ENCODE results near the gene PADI2.

Gene PADI2

GRCh38 chr1:17046334-17046657 lies 73.0 kb downstream of the PADI2 start:
- TF ChIP-seq CTCF (IDR thresholded peaks at IDR 0.05; ENCODE audit: insufficient read depth, low read depth, low read length, missing control alignments), result no peak

GRCh38 chr1:17045634-17046333 lies 73.5 kb downstream of the PADI2 start:
- TF ChIP-seq CTCF (IDR thresholded peaks at IDR 0.05; ENCODE audit: insufficient read depth, low read depth, low read length, missing control alignments), result peak; percentile 53
- DNase-seq (ENCODE audit: low read depth), result peak; percentile 52
- no peak overlapping the region for H3K4me3 ChIP-seq (ENCODE audit: low read depth, low read length)

More at GRCh38 chr1:17046334-17046657, 73.0 kb downstream of the PADI2 start:
- no peak for DNase-seq (ENCODE audit: low read depth)
- H3K4me3 ChIP-seq (ENCODE audit: low read depth, low read length), result no peak overlapping the region

- DNase-seq (ENCODE audit: low read depth), result no peak
- H3K4me3 ChIP-seq (ENCODE audit: low read depth, low read length), result no peak overlapping the region
- no peak for TF ChIP-seq CTCF (IDR thresholded peaks at IDR 0.05; ENCODE audit: insufficient read depth, low read depth, low read length, missing control alignments)
Measured at GRCh38 chr1:17045150-17045549, 74.1 kb downstream of the PADI2 start.

GRCh38 chr1:17043676-17044075 lies 75.6 kb downstream of the PADI2 start:
- DNase-seq (ENCODE audit: low read depth), result no peak
- TF ChIP-seq CTCF (IDR thresholded peaks at IDR 0.05; ENCODE audit: insufficient read depth, low read depth, low read length, missing control alignments), result no peak

GRCh38 chr1:17040135-17040534 lies 79.1 kb downstream of the PADI2 start:
- no peak for TF ChIP-seq CTCF (IDR thresholded peaks at IDR 0.05; ENCODE audit: insufficient read depth, low read depth, low read length, missing control alignments)
- DNase-seq (ENCODE audit: low read depth), result no peak
- no peak overlapping the region for H3K4me3 ChIP-seq (ENCODE audit: low read depth, low read length)

More at GRCh38 chr1:17043676-17044075, 75.6 kb downstream of the PADI2 start:
- H3K4me3 ChIP-seq (ENCODE audit: low read depth, low read length), result no peak overlapping the region

DNA sequence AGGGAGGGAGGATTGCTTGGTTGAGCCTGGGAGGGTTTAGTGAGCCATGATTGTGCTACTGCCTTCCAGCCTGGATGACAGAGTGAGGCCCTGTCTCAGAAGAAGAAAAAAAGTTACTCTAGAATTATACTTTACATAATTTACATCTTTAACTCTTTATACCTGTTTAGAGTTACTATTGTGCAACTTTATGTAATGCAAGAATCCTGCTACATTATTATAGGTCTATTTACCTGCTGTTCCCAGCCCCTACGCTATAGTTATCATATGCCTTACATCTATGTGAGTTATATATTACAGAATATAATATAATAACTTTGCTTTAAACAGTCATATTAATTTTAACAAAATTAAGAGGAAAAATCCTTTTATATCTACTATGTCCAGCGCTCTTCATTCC lies 79.7 kb downstream of the PADI2 start:
- no peak for DNase-seq (ENCODE audit: low read depth)
- no peak for TF ChIP-seq CTCF (IDR thresholded peaks at IDR 0.05; ENCODE audit: insufficient read depth, low read depth, low read length, missing control alignments)
- H3K4me3 ChIP-seq (ENCODE audit: low read depth, low read length), result no peak overlapping the region

GRCh38 chr1:17033481-17033880 lies 85.8 kb downstream of the PADI2 start:
- no peak for DNase-seq (ENCODE audit: low read depth)
- H3K4me3 ChIP-seq (ENCODE audit: low read depth, low read length), result no peak overlapping the region
- no peak for TF ChIP-seq CTCF (IDR thresholded peaks at IDR 0.05; ENCODE audit: insufficient read depth, low read depth, low read length, missing control alignments)

Measured in GM12865 (cell line).